HS-27A (cell line): Measurements from ENCODE around the gene POLDIP2.

ENCODE experiments used
- DNase-seq: peaks from one replicate; pipeline ENCODE4 v3.0.0-alpha.2; 2012; ENCODE audit warnings: low read depth, missing footprints

POLDIP2 gene

GRCh38 chr17:28315846-28316705 is 41.3 kb downstream of the POLDIP2 start:
- DNase-seq, result no peak

GRCh38 chr17:28313841-28314240 is 43.5 kb downstream of the POLDIP2 start:
- no peak for DNase-seq

GRCh38 chr17:28306954-28307401 is 50.3 kb downstream of the POLDIP2 start:
- no peak for DNase-seq

- DNase-seq, result no peak
These were observed 58.9 kb downstream of the POLDIP2 start for GRCh38 chr17:28298449-28298848.
